Peyer's patch (tissue), 4 donors: ENCODE data around the gene SAP30. TPM values are rescaled to one million over a fixed set of nuclear protein-coding genes. Genes with fewer than 3 reads are reported as not detected.

ENCODE experiments used
- DNase-seq, 3 donors: peaks; one replicate each; pipeline ENCODE4 v3.0.0-alpha.2; 2017 to 2019
- H3K27ac ChIP-seq, 4 donors: fragments of 200-600 bp; sonication (generic); one replicate each; pipeline ENCODE4 v1.5.1; 2016 to 2019
- H3K27me3 ChIP-seq, 2 donors: fragments of 200-600 bp; sonication (generic); one replicate each; pipeline ENCODE4 v1.5.1; 2019
- H3K36me3 ChIP-seq, 3 donors: fragments of 200-600 bp; sonication (generic); one replicate each; pipeline ENCODE4 v1.5.1; 2016 to 2019
- H3K4me1 ChIP-seq, 4 donors: fragments of 200-600 bp; sonication (generic); one replicate each; pipeline ENCODE4 v1.5.1; 2016 to 2019
- H3K4me3 ChIP-seq, 4 donors: fragments of 200-600 bp; sonication (generic); 1 replicate in 3 of 4; 2 replicates in 1 of 4; pipeline ENCODE4 v1.5.1; 2016 to 2019; ENCODE audit warnings: mild to moderate bottlenecking in 1 of 4
- H3K9me3 ChIP-seq, 4 donors: fragments of 200-600 bp; sonication (generic); one replicate each; pipeline ENCODE4 v1.5.1; 2016 to 2019; ENCODE audit warnings: mild to moderate bottlenecking in 1 of 4
- CTCF ChIP-seq, 6 experiments: fragments of 450-650 bp in 4 of 6; fragments of 200-600 bp in 2 of 6; sonication (generic) in 1 of 6; IDR thresholded peaks; one replicate each; pipeline ENCODE4 v1.5.1; 2017 to 2019; ENCODE audit warnings: antibody characterized with exemption in 6 of 6, mild to moderate bottlenecking in 3 of 6, moderate library complexity in 1 of 6
- POLR2A ChIP-seq, 2 donors: fragments of 450-650 bp; IDR thresholded peaks; one replicate each; pipeline ENCODE4 v1.5.1; 2017; ENCODE audit warnings: antibody characterized with exemption in 2 of 2, mild to moderate bottlenecking in 2 of 2, moderate library complexity in 2 of 2
- total RNA-seq, 4 donors: library from RNA; depleted of rRNA; stranded (reverse); fragments of >200 nt; gene quantifications; one replicate each; pipeline ENCODE4 v1.1.0, GENCODE V29; 2016

SAP30 gene
- total RNA-seq, 4 donors from 2014 or later, result 8.1 to 18.4 (median 16.0) TPM

DNA sequence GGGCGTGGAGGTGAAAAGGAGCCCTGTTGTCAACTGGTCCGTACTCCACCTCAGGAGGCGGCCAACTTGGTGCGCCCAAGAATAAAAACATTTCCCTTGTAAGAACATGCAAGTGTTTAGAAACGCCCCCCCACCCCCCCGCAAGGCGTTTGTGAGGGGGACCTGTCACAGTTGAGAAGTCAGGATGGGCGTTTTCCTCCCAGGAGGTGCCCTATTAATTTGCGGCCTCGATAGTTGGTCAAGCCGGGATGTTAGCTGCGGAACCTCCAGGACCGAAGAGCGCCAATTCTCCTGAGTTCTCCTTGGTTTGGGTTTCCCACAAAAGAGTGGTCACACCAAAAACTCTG, 651 bp upstream of the SAP30 start:
- peaks cover 0 to 20% (median 0%) of the 10 kb centered on the region in 4 donors for H3K4me1 ChIP-seq

DNA sequence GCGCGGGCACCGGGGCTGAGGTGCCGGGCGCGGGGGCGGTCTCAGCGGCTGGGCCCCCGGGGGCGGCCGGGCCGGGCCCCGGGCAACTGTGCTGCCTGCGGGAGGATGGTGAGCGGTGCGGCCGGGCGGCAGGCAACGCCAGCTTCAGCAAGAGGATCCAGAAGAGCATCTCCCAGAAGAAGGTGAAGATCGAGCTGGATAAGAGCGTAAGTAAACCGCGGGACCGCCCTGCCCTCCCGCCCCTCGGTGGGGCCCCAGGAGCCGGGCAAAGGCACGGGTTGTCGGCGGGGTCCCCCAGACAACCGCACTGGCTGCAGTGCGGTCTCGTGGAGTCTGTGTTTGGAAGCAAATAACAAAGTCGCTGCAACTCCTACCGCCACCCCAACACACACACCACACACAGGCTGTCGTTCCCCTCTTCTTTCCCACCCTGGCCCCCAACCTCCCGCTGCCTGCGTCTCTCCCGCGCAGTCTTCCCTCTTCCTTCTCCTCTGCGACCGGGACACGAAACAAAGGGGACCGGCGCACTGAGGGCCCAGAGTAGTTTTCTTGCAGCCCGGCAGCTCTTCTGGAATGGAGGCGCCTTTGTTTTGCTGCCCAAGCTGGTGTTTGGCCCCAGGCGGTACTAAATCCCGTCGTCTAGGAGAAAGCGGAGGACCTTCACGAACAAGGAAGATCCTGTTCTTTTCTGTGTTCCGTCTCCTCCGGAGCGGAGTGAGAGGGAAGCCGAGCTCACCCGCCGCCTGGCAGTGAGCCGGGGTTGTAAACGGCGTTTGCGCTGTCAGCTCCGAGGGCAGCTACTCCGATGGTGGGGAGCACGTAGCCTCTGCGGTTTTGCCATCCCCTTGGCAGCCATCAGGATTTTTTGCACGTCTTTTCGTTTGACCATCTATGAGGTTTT, 788 bp downstream of the SAP30 start:
- TF ChIP-seq POLR2A (IDR thresholded peaks at IDR 0.05) (no peak), CTCF (IDR thresholded peaks at IDR 0.05) (peak in 1 of 6 experiments; percentile 1)
- peaks cover 0 to 20% (median 0%) of the 10 kb centered on the region in 4 donors for H3K4me1 ChIP-seq

More for the DNA sequence above, 651 bp upstream of the SAP30 start:
- peak overlapping the region; percentile 89 to 96 (median 92) for H3K27ac ChIP-seq
- no peaks in the 10 kb centered on the region for H3K27me3 ChIP-seq
- H3K36me3 ChIP-seq, result no peaks in the 10 kb centered on the region
- peak overlapping the region; percentile 79 to 96 (median 89) for H3K4me3 ChIP-seq
- DNase-seq, result peak; percentile 66 to 85 (median 69)
- no peak for TF ChIP-seq CTCF (IDR thresholded peaks at IDR 0.05)
- no peak for TF ChIP-seq POLR2A (IDR thresholded peaks at IDR 0.05)
- no peaks in the 10 kb centered on the region for H3K9me3 ChIP-seq

DNA sequence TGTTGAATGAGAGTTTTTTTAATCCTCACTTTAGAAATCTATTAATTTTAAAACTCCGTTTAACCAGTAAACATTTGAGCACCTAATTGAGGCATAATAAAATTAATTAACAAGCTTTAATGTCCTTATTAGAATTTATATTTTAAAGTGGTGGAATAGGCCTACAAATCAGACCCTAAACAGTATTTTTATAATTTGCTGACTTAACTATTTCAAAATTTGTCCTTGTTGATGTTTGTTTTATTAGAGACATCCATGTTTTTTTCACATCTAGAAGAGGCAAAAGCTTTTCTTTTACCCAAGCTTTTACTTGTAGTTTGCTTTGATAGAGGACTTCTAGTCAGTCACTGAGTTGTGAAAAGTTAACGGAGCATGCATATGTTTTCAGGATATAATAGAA, 3.8 kb downstream of the SAP30 start:
- Histone ChIP-seq H3K4me3 (no peak overlapping the region), H3K4me1 (peaks cover 0 to 17% (median 0%) of the 10 kb centered on the region in 4 donors), H3K27ac (no peak overlapping the region), H3K36me3 (no peaks in the 10 kb centered on the region), H3K9me3 (no peaks in the 10 kb centered on the region), H3K27me3 (no peaks in the 10 kb centered on the region)
- no peak for TF ChIP-seq CTCF (IDR thresholded peaks at IDR 0.05)
- no peak for TF ChIP-seq POLR2A (IDR thresholded peaks at IDR 0.05)
- DNase-seq, result no peak

More for the DNA sequence above, 788 bp downstream of the SAP30 start:
- no peaks in the 10 kb centered on the region for H3K36me3 ChIP-seq
- no peaks in the 10 kb centered on the region for H3K27me3 ChIP-seq
- DNase-seq, result peak; percentile 36 to 81 (median 78)
- peak overlapping the region; percentile 79 to 96 (median 89) for H3K4me3 ChIP-seq
- peak overlapping the region; percentile 62 to 95 (median 92) for H3K27ac ChIP-seq
- no peaks in the 10 kb centered on the region for H3K9me3 ChIP-seq

DNA sequence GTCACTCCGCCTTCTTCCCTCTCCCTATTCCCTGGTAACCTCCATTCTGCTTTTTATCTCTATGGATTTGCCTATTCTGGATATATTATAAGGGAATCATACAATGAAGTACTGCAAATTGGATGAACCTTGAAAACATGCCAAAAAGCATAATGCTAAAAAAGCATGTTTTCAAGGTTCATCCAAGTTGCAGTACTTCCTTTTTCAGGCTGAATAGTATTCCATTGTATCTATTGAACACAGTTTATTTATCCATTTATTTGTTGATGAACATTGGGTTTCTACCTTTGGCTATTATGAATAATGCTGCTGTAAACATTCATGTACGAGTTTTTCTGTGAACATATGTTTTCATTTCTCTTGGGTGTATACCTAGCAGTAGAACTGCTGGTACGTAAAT, 9.2 kb downstream of the SAP30 start:
- H3K27ac ChIP-seq, result no peak overlapping the region
- no peaks in the 10 kb centered on the region for H3K27me3 ChIP-seq
- no peaks in the 10 kb centered on the region for H3K36me3 ChIP-seq
- H3K9me3 ChIP-seq, result no peaks in the 10 kb centered on the region
- no peak overlapping the region for H3K4me3 ChIP-seq
- no peaks in the 10 kb centered on the region for H3K4me1 ChIP-seq
- TF ChIP-seq CTCF (IDR thresholded peaks at IDR 0.05) (no peak), POLR2A (IDR thresholded peaks at IDR 0.05) (no peak)
- no peak for DNase-seq

GRCh38 chr4:173380987-173381386, 10.2 kb downstream of the SAP30 start:
- Histone ChIP-seq H3K27me3 (no peaks in the 10 kb centered on the region), H3K4me1 (no peaks in the 10 kb centered on the region), H3K27ac (no peak overlapping the region), H3K36me3 (no peaks in the 10 kb centered on the region), H3K4me3 (no peak overlapping the region), H3K9me3 (no peaks in the 10 kb centered on the region)
- no peak for TF ChIP-seq POLR2A (IDR thresholded peaks at IDR 0.05)
- TF ChIP-seq CTCF (IDR thresholded peaks at IDR 0.05), result no peak
- DNase-seq, result no peak
